NCI-H460 (cell line): Measurements from ENCODE around the gene TUBB3. TPM values are rescaled to one million over a fixed set of nuclear protein-coding genes. Genes with fewer than 3 reads are reported as not detected.
A peak's percentile ranks its signal among the peaks of the same experiment; 100 is the strongest.
"Not testable (repeated sequence)": the region's sequence is repeated elsewhere in the genome, so short reads cannot be mapped to it uniquely, and the experiment has no call there.

ENCODE experiments used
- DNase-seq: peaks from one replicate; pipeline ENCODE4 v3.0.0-alpha.2; 2016; ENCODE audit warnings: low read depth; ENCODE audit errors: extremely low read depth
- total RNA-seq: library from RNA; depleted of rRNA; stranded (reverse); fragments of >200 nt; shearing (Covaris generic); gene quantifications from 2 replicates; pipeline ENCODE4 v1.2.3, GENCODE V29; 2014

Gene TUBB3
- total RNA-seq, 1 experiment from 2014 or later, result 68.3 TPM

- no peak for DNase-seq
Measured at GRCh38 chr16:89962754-89963498, 39.8 kb downstream of the TUBB3 start.

- no peak for DNase-seq
Measured at GRCh38 chr16:89964201-89964600, 41.1 kb downstream of the TUBB3 start.

GRCh38 chr16:89965447-89966225, 42.5 kb downstream of the TUBB3 start:
- DNase-seq, result no peak

- no peak for DNase-seq
Measured at GRCh38 chr16:89966756-89967155, 43.6 kb downstream of the TUBB3 start.

GRCh38 chr16:89967436-89967835, 44.3 kb downstream of the TUBB3 start:
- DNase-seq, result not testable (repeated sequence)

- DNase-seq, result not testable (repeated sequence)
Measured at GRCh38 chr16:89968074-89968473, 44.9 kb downstream of the TUBB3 start.

- DNase-seq, result no peak
Measured at GRCh38 chr16:89969741-89970410, 46.7 kb downstream of the TUBB3 start.

- DNase-seq, result no peak
Measured at GRCh38 chr16:89971495-89972243, 48.5 kb downstream of the TUBB3 start.

- DNase-seq, result peak; percentile 92
Measured at GRCh38 chr16:89972244-89973234, 49.4 kb downstream of the TUBB3 start.

- DNase-seq, result no peak
Measured at GRCh38 chr16:89973235-89973634, 50.1 kb downstream of the TUBB3 start.

GRCh38 chr16:89973654-89974335, 50.7 kb downstream of the TUBB3 start:
- no peak for DNase-seq

GRCh38 chr16:89974870-89975269, 51.7 kb downstream of the TUBB3 start:
- DNase-seq, result no peak

GRCh38 chr16:89981414-89981813, 58.3 kb downstream of the TUBB3 start:
- DNase-seq, result no peak

- no peak for DNase-seq
Measured at GRCh38 chr16:89982318-89982717, 59.2 kb downstream of the TUBB3 start.

- DNase-seq, result no peak
Measured at GRCh38 chr16:89983536-89983935, 60.4 kb downstream of the TUBB3 start.

GRCh38 chr16:89984216-89984615, 61.1 kb downstream of the TUBB3 start:
- DNase-seq, result no peak

- DNase-seq, result no peak
Measured at GRCh38 chr16:89985219-89985618, 62.1 kb downstream of the TUBB3 start.
